Esophagus muscularis mucosa (tissue), 3 donors: Measurements from ENCODE around the gene UBE2U.

Source experiments
- POLR2A ChIP-seq: fragments of 450-650 bp; IDR thresholded peaks from one replicate; pipeline ENCODE4 v1.6.1; 2017; ENCODE audit warnings: antibody characterized with exemption, moderate library complexity, mild to moderate bottlenecking, low read depth
- POLR2AphosphoS5 ChIP-seq, 2 donors: sonication (generic); formaldehyde crosslinking; IDR thresholded peaks; one replicate each; pipeline ENCODE4 v1.6.1; 2017; ENCODE audit warnings: antibody characterized with exemption in 2 of 2
- TF ChIP-seq, protein P1 (sequence below), 3 experiments: fragments of 200-600 bp in 2 of 3; fragments of 450-650 bp in 1 of 3; sonication (generic) in 2 of 3; IDR thresholded peaks; one replicate each; pipeline ENCODE4 v1.5.1; 2017 to 2019; ENCODE audit warnings: antibody characterized with exemption in 3 of 3, mild to moderate bottlenecking in 2 of 3, moderate library complexity in 1 of 3

DNA sequence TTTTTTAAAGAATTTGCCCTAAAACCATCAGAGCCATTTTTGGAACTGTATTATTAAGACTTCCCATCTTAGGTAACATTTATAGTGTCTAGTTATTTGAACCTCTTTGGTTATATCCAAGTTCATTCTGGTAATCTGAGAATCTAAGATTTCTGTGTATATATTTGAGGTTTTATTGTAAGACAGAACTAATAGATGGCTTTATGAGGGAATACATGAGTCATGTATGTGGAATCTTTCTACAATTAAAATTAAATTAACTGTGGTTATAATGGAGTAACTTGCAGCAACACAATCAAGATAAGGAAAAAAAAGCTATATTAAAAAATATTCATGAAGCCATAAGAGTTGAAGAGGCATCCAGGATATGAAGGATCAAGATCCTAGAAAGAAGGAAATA is 92.1 kb downstream of the UBE2U start:
- TF ChIP-seq, protein P1, sequence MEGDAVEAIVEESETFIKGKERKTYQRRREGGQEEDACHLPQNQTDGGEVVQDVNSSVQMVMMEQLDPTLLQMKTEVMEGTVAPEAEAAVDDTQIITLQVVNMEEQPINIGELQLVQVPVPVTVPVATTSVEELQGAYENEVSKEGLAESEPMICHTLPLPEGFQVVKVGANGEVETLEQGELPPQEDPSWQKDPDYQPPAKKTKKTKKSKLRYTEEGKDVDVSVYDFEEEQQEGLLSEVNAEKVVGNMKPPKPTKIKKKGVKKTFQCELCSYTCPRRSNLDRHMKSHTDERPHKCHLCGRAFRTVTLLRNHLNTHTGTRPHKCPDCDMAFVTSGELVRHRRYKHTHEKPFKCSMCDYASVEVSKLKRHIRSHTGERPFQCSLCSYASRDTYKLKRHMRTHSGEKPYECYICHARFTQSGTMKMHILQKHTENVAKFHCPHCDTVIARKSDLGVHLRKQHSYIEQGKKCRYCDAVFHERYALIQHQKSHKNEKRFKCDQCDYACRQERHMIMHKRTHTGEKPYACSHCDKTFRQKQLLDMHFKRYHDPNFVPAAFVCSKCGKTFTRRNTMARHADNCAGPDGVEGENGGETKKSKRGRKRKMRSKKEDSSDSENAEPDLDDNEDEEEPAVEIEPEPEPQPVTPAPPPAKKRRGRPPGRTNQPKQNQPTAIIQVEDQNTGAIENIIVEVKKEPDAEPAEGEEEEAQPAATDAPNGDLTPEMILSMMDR (IDR thresholded peaks at IDR 0.05), result no peak
- TF ChIP-seq POLR2A, result no peak
- no peak for TF ChIP-seq POLR2AphosphoS5 (IDR thresholded peaks at IDR 0.05)
